ENCODE measurements around the gene CIAO2B. TPM values are rescaled to one million over a fixed set of nuclear protein-coding genes. Genes with fewer than 3 reads are reported as not detected.

Gene CIAO2B
- total RNA-seq, 1 experiment from 2014 or later: 83.0 TPM

DNA sequence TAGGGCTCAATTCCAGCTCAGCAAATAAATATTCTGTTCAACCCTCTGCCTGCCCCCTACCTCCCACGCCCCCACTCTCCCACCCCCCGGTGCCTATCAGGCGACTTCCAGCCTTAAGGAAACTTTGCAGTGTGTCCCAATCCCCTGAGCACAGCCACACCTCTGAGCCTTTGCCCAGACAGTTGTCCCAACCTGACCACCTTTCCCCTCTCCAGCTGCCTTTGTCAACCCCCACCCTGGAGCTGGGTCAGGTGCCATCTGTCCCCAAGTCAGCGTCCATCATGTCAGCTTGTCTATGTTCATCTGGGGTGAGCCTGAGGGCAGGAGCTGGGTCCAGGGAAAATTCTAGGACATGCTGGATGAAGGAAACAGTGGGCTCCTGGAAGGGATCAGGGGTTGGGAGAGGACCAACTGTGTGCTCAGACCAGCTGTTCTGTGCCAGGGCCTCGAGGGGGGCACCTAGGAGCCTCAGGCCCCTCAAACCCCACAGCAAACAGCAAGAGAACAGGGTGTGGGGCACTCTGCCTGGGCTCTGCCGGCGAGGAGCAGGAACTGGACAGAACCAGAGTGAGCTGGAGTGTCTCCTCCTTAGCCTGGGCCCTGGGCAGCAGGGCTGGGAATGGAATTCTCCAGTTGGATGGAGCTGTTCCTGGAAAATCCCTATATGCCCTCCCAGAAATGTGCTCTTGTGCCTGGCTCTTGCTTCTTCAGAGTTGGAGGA, 33.3 kb downstream of the CIAO2B start:
- no peak overlapping the region for H3K4ac ChIP-seq (ENCODE audit: low read depth, low read length)
- no peaks in the 10 kb centered on the region for H4K20me1 ChIP-seq (ENCODE audit: control insufficient read depth, insufficient read depth, insufficient read length)
- no peak overlapping the region for H4K8ac ChIP-seq (replicated peaks; ENCODE audit: insufficient read length, low read depth, low read length)
- H3K18ac ChIP-seq (ENCODE audit: insufficient read length, low read depth, low read length): no peak overlapping the region
- no peak overlapping the region for H3K9ac ChIP-seq (ENCODE audit: extremely low read depth, insufficient read length, low read length)
- WGBS (ENCODE audit: extremely low coverage, insufficient read length, low lambda C conversion rate): no CpG with 5 or more reads among the region's 7 CpGs
- Mint-ChIP-seq H3K9me3 (no peaks in the 10 kb centered on the region), H3K27me3 (ENCODE audit: low read depth) (peaks cover 7% of the 10 kb centered on the region), H3K36me3 (ENCODE audit: insufficient read depth in 1 of 3, low read depth in 3 of 3) (no peaks in the 10 kb centered on the region), H3K4me1 (peaks cover 11 to 19% of the 10 kb centered on the region in 2 experiments), H3K4me3 (no peak overlapping the region), H3K27ac (peak overlapping the region in 1 of 3 experiments; percentile 39; a peak in 2 of 7 replicates)
- no peak overlapping the region for H2BK5ac ChIP-seq (ENCODE audit: insufficient read length, low read length)
- no peak overlapping the region for H3K14ac ChIP-seq (ENCODE audit: insufficient read depth, low read length)
- H3K27me3 ChIP-seq (ENCODE audit: insufficient read depth, low read length): no peaks in the 10 kb centered on the region
- no peak for DNase-seq
- H4K91ac ChIP-seq (ENCODE audit: insufficient read length, low read depth, low read length): no peak overlapping the region
- H3K79me1 ChIP-seq (ENCODE audit: insufficient read depth, low read depth, low read length, poor library complexity, severe bottlenecking): no peaks in the 10 kb centered on the region
- H3K9me3 ChIP-seq (ENCODE audit: control insufficient read depth, low read depth, low read length): no peaks in the 10 kb centered on the region
- TF ChIP-seq, protein P1, sequence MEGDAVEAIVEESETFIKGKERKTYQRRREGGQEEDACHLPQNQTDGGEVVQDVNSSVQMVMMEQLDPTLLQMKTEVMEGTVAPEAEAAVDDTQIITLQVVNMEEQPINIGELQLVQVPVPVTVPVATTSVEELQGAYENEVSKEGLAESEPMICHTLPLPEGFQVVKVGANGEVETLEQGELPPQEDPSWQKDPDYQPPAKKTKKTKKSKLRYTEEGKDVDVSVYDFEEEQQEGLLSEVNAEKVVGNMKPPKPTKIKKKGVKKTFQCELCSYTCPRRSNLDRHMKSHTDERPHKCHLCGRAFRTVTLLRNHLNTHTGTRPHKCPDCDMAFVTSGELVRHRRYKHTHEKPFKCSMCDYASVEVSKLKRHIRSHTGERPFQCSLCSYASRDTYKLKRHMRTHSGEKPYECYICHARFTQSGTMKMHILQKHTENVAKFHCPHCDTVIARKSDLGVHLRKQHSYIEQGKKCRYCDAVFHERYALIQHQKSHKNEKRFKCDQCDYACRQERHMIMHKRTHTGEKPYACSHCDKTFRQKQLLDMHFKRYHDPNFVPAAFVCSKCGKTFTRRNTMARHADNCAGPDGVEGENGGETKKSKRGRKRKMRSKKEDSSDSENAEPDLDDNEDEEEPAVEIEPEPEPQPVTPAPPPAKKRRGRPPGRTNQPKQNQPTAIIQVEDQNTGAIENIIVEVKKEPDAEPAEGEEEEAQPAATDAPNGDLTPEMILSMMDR (conservative IDR thresholded peaks at IDR 0.05): no peak
- no peak overlapping the region for H2AFZ ChIP-seq (ENCODE audit: low read length)
- no peak overlapping the region for H2BK120ac ChIP-seq (ENCODE audit: low read depth, low read length, poor library complexity, severe bottlenecking)
- no peak overlapping the region for H2AK5ac ChIP-seq (ENCODE audit: insufficient read length, low read length)
- H3K23me2 ChIP-seq (ENCODE audit: insufficient read length, low read depth, low read length, poor library complexity, severe bottlenecking): no peaks in the 10 kb centered on the region
- no peaks in the 10 kb centered on the region for H3K4me1 ChIP-seq (ENCODE audit: insufficient read depth, low read length)
- no peak overlapping the region for H2BK12ac ChIP-seq (ENCODE audit: insufficient read length, low read depth, low read length)
- H3K23ac ChIP-seq (ENCODE audit: insufficient read length, low read depth, low read length): no peak overlapping the region
- no peak overlapping the region for H3T11ph ChIP-seq (ENCODE audit: low read length)
- no peak overlapping the region for H3K4me2 ChIP-seq (ENCODE audit: insufficient read depth, insufficient read length, low read length)
- no peak overlapping the region for H4K5ac ChIP-seq (ENCODE audit: insufficient read length, low read depth, low read length)
- H3K56ac ChIP-seq (ENCODE audit: insufficient read length, low read depth, low read length): no peak overlapping the region
- no peak overlapping the region for H2BK20ac ChIP-seq (ENCODE audit: low read depth, low read length, poor library complexity, severe bottlenecking)
- no peak overlapping the region for H2BK15ac ChIP-seq (ENCODE audit: low read depth, low read length)
- no peaks in the 10 kb centered on the region for H3K79me2 ChIP-seq (ENCODE audit: insufficient read depth, low read length)
- no peak overlapping the region for H3K27ac ChIP-seq (ENCODE audit: insufficient read length, low read depth, low read length)
